LNCAP (cell line): ENCODE measurements around the gene PTPRD.

Experiments used
- CTCF ChIP-seq: fragments of 450-650 bp; IDR thresholded peaks from 2 replicates; pipeline ENCODE4 v1.5.1; 2017; ENCODE audit warnings: mild to moderate bottlenecking

PTPRD gene

GRCh38 chr9:9719373-9720112 is 893.3 kb downstream of the PTPRD start:
- no peak for TF ChIP-seq CTCF

DNA sequence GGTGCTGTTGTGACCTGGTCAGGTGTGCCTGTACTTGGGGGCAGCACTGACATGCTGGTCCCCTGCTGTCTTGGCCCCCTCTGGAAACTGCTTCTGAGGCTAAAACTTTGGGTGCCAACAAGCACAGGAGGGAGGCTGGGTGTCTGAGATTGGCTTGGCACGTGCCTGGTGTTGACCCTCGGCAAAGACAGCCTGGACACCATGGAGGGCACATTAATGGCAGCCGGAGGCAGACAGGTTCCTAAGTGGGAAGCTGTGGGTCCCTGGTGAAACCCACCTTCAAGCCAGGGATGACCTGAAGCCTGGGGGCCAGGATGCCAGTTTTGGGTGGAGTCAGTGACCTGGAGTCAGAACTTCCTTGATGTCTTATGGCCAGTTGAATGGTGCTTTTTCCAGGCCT is 894.1 kb downstream of the PTPRD start:
- no peak for TF ChIP-seq CTCF

- no peak for TF ChIP-seq CTCF
Measured at GRCh38 chr9:9679433-9679832, 933.4 kb downstream of the PTPRD start.

- no peak for TF ChIP-seq CTCF
Measured at GRCh38 chr9:9674461-9674860, 938.3 kb downstream of the PTPRD start.

- TF ChIP-seq CTCF, result no peak
Measured at GRCh38 chr9:9670454-9670853, 942.3 kb downstream of the PTPRD start.

DNA sequence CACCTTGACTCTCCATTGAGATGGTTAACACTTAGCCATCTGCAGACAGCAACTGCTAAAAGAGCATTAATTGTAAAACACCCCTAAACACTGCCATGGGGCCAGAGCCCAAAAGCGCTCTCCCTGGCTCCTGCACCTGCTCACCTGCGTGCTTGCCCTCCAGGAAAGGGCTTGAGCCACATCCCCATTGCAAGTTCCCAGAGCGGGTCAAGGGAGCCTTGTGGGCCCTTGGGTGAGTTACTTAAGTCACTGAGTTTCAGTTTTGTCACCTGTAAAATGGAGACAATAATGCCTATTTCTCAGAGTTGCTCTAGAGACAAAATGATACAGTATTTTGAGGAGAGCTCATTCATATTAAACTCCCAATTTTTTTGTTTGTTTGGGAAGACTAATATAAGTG is 967.8 kb downstream of the PTPRD start:
- TF ChIP-seq CTCF, result no peak

- no peak for TF ChIP-seq CTCF
Measured at GRCh38 chr9:9631284-9631683, 981.5 kb downstream of the PTPRD start.

- TF ChIP-seq CTCF, result no peak
Measured at GRCh38 chr9:9625248-9625647, 987.6 kb downstream of the PTPRD start.
